Trophoblast cell (in vitro differentiated cells and primary cell): ENCODE data around the gene NAV3.

Experiments used
- DNase-seq, 2 donors: peaks; one replicate each; pipeline ENCODE4 v3.0.0-alpha.2; 2016
- H2AFZ ChIP-seq: 2 replicates; pipeline ENCODE4 v1.6.1; 2013; ENCODE audit warnings: low read length, moderate library complexity, mild to moderate bottlenecking; ENCODE audit not compliant: insufficient read depth, poor library complexity
- H2AK5ac ChIP-seq: 2 replicates; pipeline ENCODE4 v1.6.1; 2013; ENCODE audit warnings: mild to moderate bottlenecking, low read length
- H2BK120ac ChIP-seq: 2 replicates; pipeline ENCODE4 v1.6.1; 2013; ENCODE audit warnings: low read length, mild to moderate bottlenecking, moderate library complexity; ENCODE audit not compliant: insufficient read depth, poor library complexity
- H2BK12ac ChIP-seq: 2 replicates; pipeline ENCODE4 v1.6.1; 2013; ENCODE audit warnings: mild to moderate bottlenecking, low read length, moderate library complexity
- H2BK5ac ChIP-seq: 2 replicates; pipeline ENCODE4 v1.6.1; 2013; ENCODE audit warnings: low read length, low read depth, moderate library complexity, mild to moderate bottlenecking; ENCODE audit not compliant: poor library complexity
- H3K14ac ChIP-seq: 2 replicates; pipeline ENCODE4 v1.6.1; 2013; ENCODE audit warnings: mild to moderate bottlenecking, low read length
- H3K18ac ChIP-seq: 2 replicates; pipeline ENCODE4 v1.6.1; 2013; ENCODE audit warnings: mild to moderate bottlenecking, low read length
- H3K23ac ChIP-seq: 2 replicates; pipeline ENCODE4 v1.6.1; 2013; ENCODE audit warnings: low read length
- H3K27ac ChIP-seq: 2 replicates; pipeline ENCODE4 v1.5.1; 2013; ENCODE audit warnings: low read depth, mild to moderate bottlenecking, inconsistent platforms, low read length, moderate library complexity
- H3K27me3 ChIP-seq: 2 replicates; pipeline ENCODE4 v1.6.1; 2013; ENCODE audit warnings: inconsistent platforms, mild to moderate bottlenecking, low read length, moderate library complexity; ENCODE audit not compliant: insufficient read depth
- H3K36me3 ChIP-seq, 2 experiments: 1 replicate in 1 of 2; 2 replicates in 1 of 2; pipeline ENCODE4 v1.6.1; 2013; ENCODE audit warnings: low read length in 2 of 2, mild to moderate bottlenecking in 2 of 2, moderate library complexity in 1 of 2; ENCODE audit not compliant: insufficient read depth in 2 of 2, control insufficient read depth in 1 of 2
- H3K4ac ChIP-seq: 2 replicates; pipeline ENCODE4 v1.6.1; 2013; ENCODE audit warnings: low read depth, mild to moderate bottlenecking, low read length, moderate library complexity
- H3K4me1 ChIP-seq, 2 experiments: 1 replicate in 1 of 2; 2 replicates in 1 of 2; pipeline ENCODE4 v1.6.1; 2013; ENCODE audit warnings: low read length in 2 of 2, mild to moderate bottlenecking in 2 of 2, moderate library complexity in 1 of 2; ENCODE audit not compliant: insufficient read depth in 2 of 2, control insufficient read depth in 1 of 2
- H3K4me2 ChIP-seq: 2 replicates; pipeline ENCODE4 v1.6.1; 2013; ENCODE audit warnings: inconsistent platforms, mild to moderate bottlenecking, low read length, moderate library complexity
- H3K4me3 ChIP-seq: 2 replicates; pipeline ENCODE4 v1.5.1; 2013; ENCODE audit warnings: mild to moderate bottlenecking, low read depth, low read length, inconsistent platforms
- H3K79me1 ChIP-seq: one replicate; pipeline ENCODE4 v1.6.1; 2013; ENCODE audit warnings: low read length
- H3K79me2 ChIP-seq: 2 replicates; pipeline ENCODE4 v1.6.1; 2013; ENCODE audit warnings: low read length, mild to moderate bottlenecking; ENCODE audit not compliant: control insufficient read depth, insufficient read depth, poor library complexity
- H3K9ac ChIP-seq: 2 replicates; pipeline ENCODE4 v1.6.1; 2013; ENCODE audit warnings: mild to moderate bottlenecking, low read length
- H3K9me3 ChIP-seq: 2 replicates; pipeline ENCODE4 v1.6.1; 2013; ENCODE audit warnings: low read depth, mild to moderate bottlenecking, control low read depth, inconsistent platforms, low read length; ENCODE audit not compliant: insufficient read depth
- H4K12ac ChIP-seq: 2 replicates; pipeline ENCODE4 v1.6.1; 2013; ENCODE audit warnings: low read depth, mild to moderate bottlenecking, low read length, moderate library complexity
- H4K8ac ChIP-seq: 2 replicates; pipeline ENCODE4 v1.6.1; 2013; ENCODE audit warnings: low read depth, mild to moderate bottlenecking, low read length, moderate library complexity
- H4K91ac ChIP-seq: one replicate; pipeline ENCODE4 v1.6.1; 2013; ENCODE audit warnings: low read depth, mild to moderate bottlenecking, low read length, moderate library complexity
- WGBS: extraction: QIAGEN DNeasy Blood & Tissue Kit; methylation state at CpG from one replicate; pipeline ENCODE4 v1.1.7; 2013; ENCODE audit warnings: missing lambda C conversion rate; ENCODE audit not compliant: insufficient read length, insufficient coverage; ENCODE audit errors: extremely low coverage; 5-methylcytosine and 5-hydroxymethylcytosine counted together

Gene NAV3

GRCh38 chr12:77845831-77846230 is 15.1 kb downstream of the NAV3 start:
- H3K23ac ChIP-seq, result no peak overlapping the region
- no peaks in the 10 kb centered on the region for H3K27me3 ChIP-seq
- H3K4me2 ChIP-seq, result no peak overlapping the region
- no peak overlapping the region for H2BK12ac ChIP-seq
- no peak for DNase-seq
- H4K91ac ChIP-seq, result no peak overlapping the region
- H3K27ac ChIP-seq, result no peak overlapping the region
- no CpG with 5 or more reads among the region's 4 CpGs for WGBS
- no peaks in the 10 kb centered on the region for H3K79me1 ChIP-seq
- H3K4ac ChIP-seq, result no peak overlapping the region
- no peaks in the 10 kb centered on the region for H3K79me2 ChIP-seq
- H3K14ac ChIP-seq, result no peak overlapping the region
- H3K36me3 ChIP-seq, result no peaks in the 10 kb centered on the region
- H2BK120ac ChIP-seq, result no peak overlapping the region
- H3K18ac ChIP-seq, result no peak overlapping the region
- no peaks in the 10 kb centered on the region for H3K4me1 ChIP-seq
- no peak overlapping the region for H2AFZ ChIP-seq
- no peak overlapping the region for H2AK5ac ChIP-seq
- H4K8ac ChIP-seq, result no peak overlapping the region
- no peaks in the 10 kb centered on the region for H3K9me3 ChIP-seq
- no peak overlapping the region for H4K12ac ChIP-seq
- H3K9ac ChIP-seq, result no peak overlapping the region
- no peak overlapping the region for H2BK5ac ChIP-seq
- no peak overlapping the region for H3K4me3 ChIP-seq

- Histone ChIP-seq H3K79me2 (no peaks in the 10 kb centered on the region), H4K12ac (no peak overlapping the region), H3K27ac (no peak overlapping the region), H3K9me3 (no peaks in the 10 kb centered on the region), H3K4ac (no peak overlapping the region), H3K23ac (no peak overlapping the region), H3K18ac (no peak overlapping the region), H3K4me1 (no peaks in the 10 kb centered on the region), H2AK5ac (no peak overlapping the region), H2BK12ac (no peak overlapping the region), H2BK5ac (no peak overlapping the region), H2BK120ac (no peak overlapping the region), H4K91ac (no peak overlapping the region), H3K14ac (no peak overlapping the region), H3K79me1 (no peaks in the 10 kb centered on the region), H3K4me3 (no peak overlapping the region), H3K27me3 (no peaks in the 10 kb centered on the region), H3K9ac (no peak overlapping the region), H3K4me2 (no peak overlapping the region), H4K8ac (no peak overlapping the region), H2AFZ (no peak overlapping the region), H3K36me3 (no peaks in the 10 kb centered on the region)
- DNase-seq, result no peak
- no CpG with 5 or more reads among the region's 2 CpGs for WGBS
These were observed 16.4 kb downstream of the NAV3 start for GRCh38 chr12:77847060-77847541.

DNA sequence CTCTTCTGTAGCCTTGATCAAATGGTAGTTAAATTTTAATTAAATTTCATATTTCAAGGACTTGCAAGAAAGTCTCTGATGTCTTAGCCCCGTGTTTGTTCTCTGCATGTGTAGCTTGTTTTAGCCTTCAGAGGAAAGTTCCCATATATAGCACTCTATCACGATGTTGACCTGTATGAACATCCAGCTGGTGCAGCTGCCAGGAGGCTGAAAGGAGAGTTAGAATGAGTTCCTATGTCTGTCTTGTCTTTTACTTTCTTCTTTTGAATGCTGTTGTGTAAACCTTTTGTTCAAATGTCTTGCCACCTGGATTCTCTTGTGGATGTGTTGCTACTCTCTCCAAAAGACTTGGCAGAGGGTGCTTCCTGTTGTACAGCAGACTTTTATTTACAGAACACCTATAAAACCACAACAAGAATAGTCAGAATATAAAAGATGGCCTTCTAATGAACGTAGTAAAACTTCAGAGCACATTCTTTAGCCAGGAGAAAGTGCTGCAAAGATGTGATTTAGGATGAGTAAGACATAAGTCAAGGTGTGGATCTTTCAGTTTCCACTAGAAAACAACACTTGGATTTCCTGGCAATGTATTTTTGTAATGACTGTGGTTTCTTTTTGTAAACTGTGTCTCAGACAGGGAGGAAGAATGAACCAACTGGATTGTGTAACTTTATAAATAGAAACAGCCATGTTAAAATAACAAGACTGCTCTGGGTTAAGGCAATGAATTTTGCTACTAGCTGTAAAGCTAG is 17.2 kb downstream of the NAV3 start:
- Histone ChIP-seq H3K9ac (no peak overlapping the region), H4K12ac (no peak overlapping the region), H3K27me3 (no peaks in the 10 kb centered on the region), H3K18ac (no peak overlapping the region), H3K14ac (no peak overlapping the region), H2AK5ac (no peak overlapping the region), H3K4me1 (no peaks in the 10 kb centered on the region), H3K79me2 (no peaks in the 10 kb centered on the region), H2BK12ac (no peak overlapping the region), H2BK120ac (no peak overlapping the region), H3K23ac (no peak overlapping the region), H3K9me3 (no peaks in the 10 kb centered on the region), H4K8ac (no peak overlapping the region), H3K4ac (no peak overlapping the region), H3K27ac (no peak overlapping the region), H3K79me1 (no peaks in the 10 kb centered on the region), H2AFZ (no peak overlapping the region), H4K91ac (no peak overlapping the region), H2BK5ac (no peak overlapping the region), H3K4me3 (no peak overlapping the region), H3K4me2 (no peak overlapping the region), H3K36me3 (no peaks in the 10 kb centered on the region)
- no CpG with 5 or more reads among the region's 3 CpGs for WGBS
- no peak for DNase-seq

DNA sequence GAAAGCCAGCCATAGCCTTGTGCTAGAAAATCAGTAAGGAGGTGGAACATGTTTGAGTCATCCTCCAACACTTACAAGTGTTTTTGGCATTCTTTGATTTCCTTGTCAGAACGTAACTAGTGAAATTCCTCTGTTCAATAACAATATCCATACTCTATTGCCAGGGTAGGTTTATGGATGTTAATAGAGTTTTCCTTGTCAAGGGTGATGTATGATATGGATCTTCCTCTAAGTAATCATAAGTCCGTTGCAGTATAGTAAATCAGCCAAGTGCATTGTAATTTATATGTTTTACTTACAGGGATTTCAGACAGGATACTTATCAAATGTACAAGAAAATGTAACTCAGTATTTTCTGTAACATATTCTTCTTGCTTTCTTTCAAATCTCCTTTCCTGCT is 19.4 kb downstream of the NAV3 start:
- H2BK120ac ChIP-seq, result no peak overlapping the region
- H4K12ac ChIP-seq, result no peak overlapping the region
- no peaks in the 10 kb centered on the region for H3K9me3 ChIP-seq
- no peak overlapping the region for H3K9ac ChIP-seq
- H2BK12ac ChIP-seq, result no peak overlapping the region
- H2AFZ ChIP-seq, result no peak overlapping the region
- H3K4me2 ChIP-seq, result no peak overlapping the region
- H4K91ac ChIP-seq, result no peak overlapping the region
- no peaks in the 10 kb centered on the region for H3K4me1 ChIP-seq
- H2AK5ac ChIP-seq, result no peak overlapping the region
- no peak overlapping the region for H3K27ac ChIP-seq
- no peaks in the 10 kb centered on the region for H3K79me2 ChIP-seq
- H3K18ac ChIP-seq, result no peak overlapping the region
- H3K79me1 ChIP-seq, result no peaks in the 10 kb centered on the region
- H3K4ac ChIP-seq, result no peak overlapping the region
- no peak overlapping the region for H4K8ac ChIP-seq
- WGBS, result no CpG with 5 or more reads among the region's 2 CpGs
- H3K23ac ChIP-seq, result no peak overlapping the region
- H3K36me3 ChIP-seq, result no peaks in the 10 kb centered on the region
- DNase-seq, result no peak
- no peaks in the 10 kb centered on the region for H3K27me3 ChIP-seq
- H3K4me3 ChIP-seq, result no peak overlapping the region
- no peak overlapping the region for H3K14ac ChIP-seq
- H2BK5ac ChIP-seq, result no peak overlapping the region
